AG09319 (cell line): Measurements from ENCODE around the gene ZFP92.

Experiments
- DNase-seq: peaks from one replicate; pipeline ENCODE4 v3.0.0-alpha.2; 2010; ENCODE audit warnings: low read depth; ENCODE audit errors: extremely low read depth
- CTCF ChIP-seq: IDR thresholded peaks from 2 replicates; pipeline ENCODE4 v1.5.1; 2011; ENCODE audit warnings: low read depth, mild to moderate bottlenecking, inconsistent platforms, low read length, moderate library complexity

Gene ZFP92

GRCh38 chrX:153410373-153410772 is 899 bp upstream of the ZFP92 start:
- no peak for DNase-seq
- no peak for TF ChIP-seq CTCF

GRCh38 chrX:153410888-153411254 is 401 bp upstream of the ZFP92 start:
- no peak for TF ChIP-seq CTCF

GRCh38 chrX:153411988-153412574 is 809 bp downstream of the ZFP92 start:
- TF ChIP-seq CTCF: no peak
- no peak for DNase-seq

More at GRCh38 chrX:153410888-153411254, 401 bp upstream of the ZFP92 start:
- DNase-seq: no peak

GRCh38 chrX:153412746-153413720 is 1.8 kb downstream of the ZFP92 start:
- no peak for DNase-seq
- TF ChIP-seq CTCF: no peak

GRCh38 chrX:153413731-153414130 is 2.5 kb downstream of the ZFP92 start:
- no peak for DNase-seq
- no peak for TF ChIP-seq CTCF

- DNase-seq: no peak
- no peak for TF ChIP-seq CTCF
Observed at GRCh38 chrX:153414856-153415510, 3.7 kb downstream of the ZFP92 start.

GRCh38 chrX:153416781-153417450 is 5.6 kb downstream of the ZFP92 start:
- no peak for DNase-seq
- no peak for TF ChIP-seq CTCF
